HG03521 (cell line): ENCODE data around the gene CDC40.
"Not testable (repeated sequence)": the region's sequence is repeated elsewhere in the genome, so short reads cannot be mapped to it uniquely, and the experiment has no call there.

ENCODE experiments used
- ATAC-seq: cut with Tn5 transposase; IDR thresholded peaks from one replicate; pipeline ENCODE4 v1.9.1; 2021; ENCODE audit warnings: mild to moderate bottlenecking, moderate library complexity; ENCODE audit not compliant: unreplicated experiment

Gene CDC40

DNA sequence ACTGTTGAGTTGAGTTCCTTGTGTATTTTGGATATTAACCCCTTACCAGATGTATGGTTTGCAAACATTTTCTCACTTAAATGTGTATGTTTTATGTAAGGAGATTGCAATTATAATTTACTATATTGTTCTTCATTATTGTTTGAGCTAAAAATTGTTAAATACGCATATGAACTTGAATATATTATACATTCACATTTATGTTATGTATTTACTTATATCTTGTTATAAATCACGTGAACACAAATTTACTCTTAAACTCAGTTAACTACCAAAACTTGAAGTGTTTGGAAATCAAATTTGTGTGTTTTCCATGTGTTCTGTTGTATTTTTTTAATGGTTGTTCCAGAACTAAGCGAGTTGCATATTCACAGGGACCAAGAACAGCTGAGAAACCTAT is 18.3 kb downstream of the CDC40 start:
- ATAC-seq = no peak

DNA sequence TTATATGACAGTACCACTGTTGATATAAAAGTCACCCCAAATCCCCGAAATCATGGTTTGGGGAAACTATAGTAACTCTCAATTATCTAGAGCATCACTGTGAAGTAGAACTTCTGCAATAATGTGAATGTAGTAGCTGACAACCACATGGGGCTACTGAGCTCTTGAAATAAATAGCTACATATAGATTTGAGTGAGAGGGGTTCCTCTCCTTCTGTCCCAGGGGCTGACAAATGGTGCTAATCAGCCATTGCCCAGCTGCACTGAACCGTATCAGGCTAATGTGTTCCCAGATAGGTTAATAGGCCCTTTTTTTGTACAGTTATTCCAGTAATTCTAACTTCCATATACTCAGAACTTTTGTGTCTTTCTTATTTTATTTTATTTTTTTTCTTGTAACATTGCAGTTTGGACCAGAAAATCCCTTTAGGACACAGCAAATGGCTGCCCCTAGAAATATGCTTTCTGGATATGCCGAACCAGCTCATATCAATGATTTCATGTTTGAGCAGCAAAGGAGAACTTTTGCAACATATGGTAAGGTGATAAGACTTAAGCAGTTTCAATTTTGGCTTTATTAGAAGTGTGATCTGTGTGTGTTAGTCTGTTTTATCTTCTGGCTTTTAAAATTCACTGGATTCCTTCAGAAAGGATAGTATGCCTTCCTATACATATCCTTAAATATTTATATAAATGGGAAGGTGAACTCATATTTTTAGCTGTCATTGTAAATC is 21.1 kb downstream of the CDC40 start:
- no peak for ATAC-seq

DNA sequence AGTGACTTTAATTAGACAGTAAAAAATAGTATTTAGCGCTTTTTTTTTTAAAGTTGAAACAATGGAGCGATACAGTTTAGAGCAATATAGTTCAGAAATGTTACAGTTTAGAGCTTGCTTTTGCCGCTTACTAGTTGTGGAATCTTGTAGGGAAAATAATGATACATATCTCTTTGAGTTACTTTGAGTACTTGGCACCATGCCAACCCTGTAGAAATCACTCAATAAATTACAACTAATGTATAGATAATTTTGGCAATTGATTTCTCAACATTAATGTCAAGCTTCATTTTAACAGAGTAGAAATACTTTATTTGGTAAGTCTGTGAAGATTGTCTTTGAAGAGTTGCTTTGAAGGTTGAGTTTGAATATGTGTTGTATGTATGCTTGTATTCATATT is 27.4 kb downstream of the CDC40 start:
- no peak for ATAC-seq

DNA sequence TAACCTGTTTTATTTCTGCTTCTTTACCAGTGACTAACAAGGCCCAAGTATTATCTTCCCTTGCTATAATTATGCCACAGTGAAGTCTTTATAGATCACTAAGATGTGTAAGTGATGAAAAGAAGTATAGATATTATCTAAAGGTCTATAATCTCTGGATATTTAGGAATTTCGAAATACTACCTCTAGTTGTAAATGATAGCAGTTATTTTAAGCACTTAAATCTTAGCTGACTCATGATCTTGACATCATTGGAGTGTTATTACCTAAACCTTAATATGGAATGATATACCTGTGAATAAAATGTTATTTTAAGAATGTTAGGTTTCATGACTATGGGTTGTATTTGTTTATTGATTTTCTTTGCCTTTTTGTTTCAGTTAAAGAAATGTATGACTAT is 31.5 kb downstream of the CDC40 start:
- ATAC-seq = no peak

DNA sequence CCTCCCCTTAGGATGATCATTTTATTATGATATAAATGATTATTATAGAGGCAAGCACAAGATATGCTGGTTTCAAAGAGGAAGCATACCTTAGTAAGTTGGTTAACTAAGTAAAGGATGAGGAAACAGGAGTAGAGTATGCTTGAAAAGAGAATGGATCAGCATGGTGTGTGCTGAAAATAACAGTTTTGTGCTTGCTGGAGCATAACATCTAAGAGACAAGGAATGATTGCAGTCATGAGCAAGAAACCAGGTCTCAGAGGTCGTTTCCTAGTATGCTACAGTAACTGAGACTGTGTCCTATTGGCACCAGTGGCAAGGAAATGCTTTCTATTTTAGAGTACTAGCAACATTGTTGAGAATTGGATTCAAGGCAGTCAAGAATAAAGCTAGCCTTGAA is 34.1 kb downstream of the CDC40 start:
- no peak for ATAC-seq

DNA sequence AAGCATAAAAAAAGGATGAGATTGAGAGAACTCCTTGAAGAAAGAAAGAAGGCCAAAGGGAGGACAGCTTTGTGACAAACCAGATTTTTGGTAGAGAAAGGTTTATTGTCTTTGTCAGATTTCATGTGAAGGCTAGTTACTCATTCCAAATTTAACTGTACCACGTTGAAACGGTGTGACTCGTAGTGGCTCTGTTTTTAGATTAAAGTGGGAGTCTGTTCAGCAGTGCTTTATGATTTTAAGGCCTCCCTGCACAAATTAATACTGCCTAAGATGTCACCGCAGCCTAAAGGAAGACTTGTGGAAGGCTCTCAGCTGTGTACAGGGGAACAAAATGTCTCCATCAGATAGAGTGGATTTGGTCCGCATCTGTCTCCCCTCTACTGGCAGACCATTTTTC is 35.9 kb downstream of the CDC40 start:
- no peak for ATAC-seq

DNA sequence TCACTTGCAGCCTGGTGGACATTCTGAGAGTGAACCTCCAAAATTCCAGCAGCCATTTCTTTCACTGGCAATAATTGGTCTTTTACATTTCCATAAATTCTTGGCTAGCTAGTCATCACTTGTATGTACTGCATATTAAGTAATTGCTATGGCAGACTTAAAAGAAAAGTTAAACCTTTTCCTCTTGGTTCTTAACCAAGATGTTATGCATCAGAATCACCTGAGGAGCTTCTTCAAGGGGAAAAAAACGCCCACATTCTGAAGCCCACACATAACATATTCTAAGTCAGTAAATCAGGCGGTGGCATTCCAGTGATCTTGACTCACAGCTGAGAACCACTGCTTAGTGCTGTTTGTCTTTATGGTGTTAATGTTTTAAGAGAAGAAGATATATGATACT is 37.0 kb downstream of the CDC40 start:
- no peak for ATAC-seq

DNA sequence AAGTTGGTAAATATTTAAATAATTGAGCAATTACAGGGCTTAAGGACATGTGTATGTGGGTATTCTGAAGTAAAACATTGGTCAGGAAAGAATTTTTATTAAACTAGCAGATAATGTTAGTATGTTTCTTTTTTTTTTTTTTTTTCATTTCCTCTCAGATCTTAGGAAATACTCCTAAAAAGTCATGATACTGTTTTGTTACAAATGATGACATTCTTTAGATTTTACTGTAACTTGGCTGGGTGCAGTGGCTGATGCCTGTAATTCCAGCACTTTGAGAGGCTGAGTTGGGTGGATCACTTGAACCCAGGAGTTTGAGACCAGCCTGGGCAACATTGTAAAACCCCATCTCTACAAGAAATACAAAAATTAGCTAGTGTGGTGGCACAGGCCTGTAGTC is 41.5 kb downstream of the CDC40 start:
- no peak for ATAC-seq

DNA sequence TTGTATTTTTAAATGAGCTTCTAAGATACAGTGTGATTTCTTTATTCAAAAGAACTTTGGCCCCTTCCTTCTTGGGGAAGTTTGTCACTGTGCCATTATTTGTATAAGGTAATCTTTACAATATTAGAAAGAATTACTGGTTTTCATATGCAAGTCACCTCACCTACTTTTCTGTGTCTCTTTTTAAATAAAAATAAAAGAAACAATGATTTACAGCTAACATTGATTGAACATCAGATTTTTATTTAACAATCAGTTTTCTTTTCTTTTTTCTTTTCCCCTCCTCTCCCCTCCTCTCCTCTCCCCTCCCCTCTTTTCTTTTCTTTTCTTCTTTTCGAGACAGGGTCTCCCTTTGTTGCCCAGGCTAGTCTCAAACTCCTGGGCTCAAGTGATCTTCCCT is 46.0 kb downstream of the CDC40 start:
- no peak for ATAC-seq

DNA sequence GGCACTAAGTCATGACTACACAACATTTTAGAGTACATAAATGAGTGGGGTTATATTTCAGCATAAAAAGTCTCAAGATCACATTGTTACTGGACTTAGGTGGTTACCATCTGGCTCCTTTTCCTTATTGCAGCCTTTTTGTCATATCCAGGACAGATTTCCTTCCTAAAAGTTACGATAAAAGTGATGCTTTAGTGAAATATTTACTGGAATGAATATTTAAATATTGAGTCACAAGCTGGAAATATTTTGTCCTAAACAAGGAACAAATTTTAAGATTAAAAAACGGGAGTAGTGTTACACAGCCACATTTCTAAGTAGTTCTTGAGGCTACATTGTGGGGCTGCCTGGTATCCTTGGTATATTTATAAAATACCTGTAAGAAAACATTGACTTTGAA is 52.2 kb downstream of the CDC40 start:
- no peak for ATAC-seq

DNA sequence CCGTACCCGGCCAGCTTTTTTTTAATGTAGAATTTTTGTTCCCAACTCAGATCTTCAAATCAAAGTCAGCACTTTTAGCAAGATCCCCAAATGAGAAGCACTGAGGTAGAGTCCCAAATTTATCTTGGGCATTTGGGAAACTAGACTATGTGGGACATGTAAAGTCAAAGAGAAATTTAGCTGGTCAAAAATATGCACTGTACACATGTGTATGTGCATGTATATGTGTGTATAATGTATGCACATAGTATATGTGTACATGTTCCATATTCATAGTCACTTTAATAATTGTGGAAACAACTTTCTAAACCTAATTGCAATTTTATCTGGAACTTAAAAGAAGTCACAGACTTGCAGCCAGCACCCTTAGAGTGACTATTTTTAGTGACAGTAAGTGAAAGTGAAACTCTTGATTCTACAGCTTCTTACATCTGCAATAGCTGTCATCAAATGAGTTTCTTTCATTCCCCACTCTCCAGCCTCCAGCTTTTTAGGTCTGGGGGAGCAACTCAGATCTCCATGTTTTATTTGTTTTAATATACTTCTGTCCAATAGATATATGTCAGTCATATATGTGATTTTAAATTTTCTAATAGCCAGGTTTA is 53.6 kb downstream of the CDC40 start:
- ATAC-seq = peak; percentile 90

DNA sequence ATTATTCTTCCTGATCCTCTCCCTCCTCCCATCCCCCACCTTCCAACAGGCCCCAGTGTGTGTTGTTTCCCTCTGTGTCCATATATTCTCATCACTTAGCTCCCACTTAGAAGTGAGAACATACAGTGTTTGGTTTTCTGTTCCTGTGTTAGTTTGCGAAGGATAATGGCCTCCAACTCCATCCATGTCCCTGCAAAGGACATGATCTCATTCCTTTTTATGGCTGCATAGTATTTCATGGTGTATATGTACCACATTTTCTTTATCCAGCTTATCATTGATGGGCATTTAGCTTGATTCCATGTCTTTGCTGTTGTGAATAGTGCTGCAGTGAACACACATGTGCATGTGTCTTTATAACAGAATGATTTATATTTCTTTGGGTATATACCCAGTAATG is 55.8 kb downstream of the CDC40 start:
- not testable (repeated sequence) for ATAC-seq

DNA sequence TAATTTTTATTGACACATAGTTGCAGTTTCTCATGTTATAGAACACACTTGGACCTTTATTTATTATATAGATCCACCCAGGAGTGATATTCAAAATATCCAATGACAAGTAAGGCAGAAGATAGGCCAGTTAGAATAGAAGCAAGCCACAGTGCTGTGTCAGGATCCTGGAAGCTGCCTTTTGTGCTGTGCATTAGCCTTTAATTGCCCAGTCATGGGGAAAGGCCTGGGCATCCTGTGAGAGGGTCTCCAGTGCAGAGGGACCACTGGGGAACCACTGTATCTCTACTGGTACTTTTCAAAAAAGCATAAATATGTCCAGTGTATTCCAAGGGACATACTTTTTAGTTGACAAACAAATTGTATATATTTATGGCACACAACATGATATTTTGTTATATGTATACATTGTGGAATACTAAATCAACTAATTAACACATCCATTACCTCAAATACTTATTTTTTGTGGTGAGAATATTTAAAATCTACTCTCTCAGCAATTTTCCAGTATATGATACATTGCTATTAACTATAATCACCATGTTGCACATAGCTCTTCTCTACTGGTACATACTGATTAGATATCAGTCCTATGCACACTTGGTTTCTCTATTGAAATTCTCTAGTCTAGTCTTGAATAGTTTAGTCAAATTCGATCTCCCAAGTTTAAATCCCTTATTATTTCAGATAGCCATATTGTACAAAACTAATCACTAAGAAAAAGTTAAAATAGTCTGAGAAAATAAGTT is 59.5 kb downstream of the CDC40 start:
- no peak for ATAC-seq

DNA sequence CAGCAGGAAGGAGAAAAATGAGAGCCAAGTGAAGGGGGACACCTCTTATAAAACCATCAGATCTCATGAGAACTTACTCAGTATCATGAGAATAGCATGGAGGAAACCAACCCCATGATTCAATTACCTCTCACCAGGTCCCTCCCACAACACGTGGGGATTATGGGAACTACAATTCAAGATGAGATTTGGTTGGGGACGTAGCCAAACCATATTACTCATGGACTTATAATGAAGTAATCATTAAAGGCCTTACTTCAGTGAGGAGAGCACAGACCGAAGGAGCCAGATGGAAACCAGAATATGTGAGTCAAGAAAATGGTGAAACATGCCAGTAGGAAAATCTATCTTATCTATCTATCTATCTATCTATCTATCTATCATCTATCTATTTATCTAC is 64.4 kb downstream of the CDC40 start:
- not testable (repeated sequence) for ATAC-seq

DNA sequence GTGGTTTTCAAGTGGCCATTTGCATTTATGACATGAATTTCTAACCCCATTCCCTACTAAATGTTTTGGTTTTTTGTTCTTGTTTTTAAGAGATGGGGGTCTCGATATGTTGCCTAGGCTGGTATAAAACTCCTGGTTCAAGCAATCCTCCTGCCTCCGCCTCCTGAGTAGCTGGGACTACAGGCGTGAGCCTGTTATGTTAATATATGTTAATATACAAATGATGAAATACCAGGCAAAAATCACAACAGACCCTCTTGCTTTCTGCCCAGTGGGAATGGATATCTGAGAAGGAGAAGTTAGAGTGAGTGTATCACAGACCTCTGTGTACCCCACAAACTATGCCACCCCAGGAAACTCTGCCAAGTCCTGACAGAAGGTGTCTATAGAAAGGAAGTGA is 66.2 kb downstream of the CDC40 start:
- ATAC-seq = no peak

DNA sequence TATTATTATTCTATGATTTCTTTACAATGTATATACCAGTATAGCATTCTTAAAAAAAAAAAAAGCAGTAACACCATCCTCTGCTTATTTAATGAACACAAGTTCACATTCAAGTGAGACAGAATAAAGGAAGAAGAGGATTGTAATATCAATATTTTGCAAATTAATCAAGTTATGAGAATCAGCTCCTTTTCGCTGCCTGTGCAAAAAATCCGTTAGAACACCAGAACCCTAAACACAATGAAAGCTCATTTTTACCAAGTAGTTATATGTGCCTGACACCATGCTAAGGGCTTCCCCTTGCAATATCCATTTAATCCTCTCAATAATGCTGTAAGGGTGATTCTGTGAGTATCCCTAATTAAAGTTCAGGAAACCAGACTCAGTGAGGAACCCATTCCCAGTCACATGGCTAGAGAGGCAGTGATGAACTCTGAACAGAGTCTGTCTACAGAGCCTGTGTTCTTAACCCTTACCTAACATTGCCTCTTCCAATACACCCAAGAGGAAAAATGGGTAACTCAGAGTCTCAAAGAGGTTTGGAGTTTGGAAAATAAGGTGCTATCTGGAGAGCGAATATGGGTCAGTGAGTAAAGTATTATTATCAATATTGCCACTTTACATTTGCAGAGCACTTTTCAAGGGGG is 66.8 kb downstream of the CDC40 start:
- no peak for ATAC-seq

DNA sequence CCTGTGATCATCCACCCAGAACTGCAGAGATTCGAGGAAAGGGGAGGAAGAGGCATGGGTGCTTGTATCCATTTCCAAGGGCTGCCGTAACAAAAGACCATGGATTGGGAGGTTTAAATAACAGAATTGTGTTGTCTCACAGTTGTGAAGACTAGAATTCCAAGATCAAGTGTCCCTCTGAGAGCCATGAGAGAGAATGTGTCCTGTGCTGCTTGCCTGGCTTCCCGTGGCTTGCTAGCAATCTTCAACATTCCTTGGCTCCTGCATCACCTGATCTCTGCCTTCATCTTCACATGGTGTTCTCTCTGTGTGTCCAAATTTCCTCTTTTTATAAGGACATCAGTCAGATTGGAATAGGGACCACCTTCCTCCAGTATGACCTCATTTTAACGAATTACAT is 69.8 kb downstream of the CDC40 start:
- ATAC-seq = no peak

DNA sequence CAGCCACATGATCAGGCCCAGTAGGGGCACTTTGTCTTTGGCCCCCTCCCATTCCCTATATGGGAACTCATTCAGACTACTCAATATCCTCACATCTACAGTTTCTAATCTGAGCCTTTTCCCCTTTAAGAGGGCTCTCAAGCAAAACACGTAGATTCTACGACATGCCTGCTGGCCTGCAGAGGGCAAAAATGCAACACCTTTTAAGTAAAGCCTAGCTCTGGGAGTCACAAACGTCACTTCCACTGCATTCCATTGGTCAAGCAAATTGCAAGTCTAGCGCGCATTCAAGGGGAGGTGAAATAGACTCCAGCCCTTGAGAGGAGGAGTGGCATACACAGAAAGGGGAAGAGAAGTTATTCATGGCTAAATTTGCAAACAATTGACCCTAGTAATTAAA is 70.6 kb downstream of the CDC40 start:
- ATAC-seq = no peak

DNA sequence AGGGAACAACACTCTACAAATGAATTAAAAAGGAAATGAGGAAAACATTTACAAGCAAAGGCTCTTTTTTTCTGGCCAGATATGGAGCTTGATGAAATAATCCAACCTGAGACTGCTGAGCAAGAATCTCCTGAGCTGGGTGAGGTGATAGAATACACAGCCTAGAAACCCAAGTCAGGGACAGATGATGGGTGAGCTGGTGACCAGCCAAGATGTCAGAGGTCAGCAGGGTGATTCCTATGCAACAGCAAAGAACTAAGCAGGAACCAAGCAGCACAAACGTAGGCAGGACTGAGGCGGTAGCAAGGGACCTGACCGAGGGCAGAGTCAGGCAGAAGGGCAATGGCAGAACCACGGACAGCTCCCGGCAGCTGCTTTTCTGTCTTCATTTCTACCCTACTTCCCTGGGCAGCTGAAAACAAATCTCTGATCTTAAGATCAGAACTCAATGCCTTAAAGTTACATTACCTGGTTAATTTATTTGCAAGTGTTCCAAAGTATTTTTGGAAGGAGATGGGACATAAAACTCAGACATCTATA is 75.1 kb downstream of the CDC40 start:
- no peak for ATAC-seq

DNA sequence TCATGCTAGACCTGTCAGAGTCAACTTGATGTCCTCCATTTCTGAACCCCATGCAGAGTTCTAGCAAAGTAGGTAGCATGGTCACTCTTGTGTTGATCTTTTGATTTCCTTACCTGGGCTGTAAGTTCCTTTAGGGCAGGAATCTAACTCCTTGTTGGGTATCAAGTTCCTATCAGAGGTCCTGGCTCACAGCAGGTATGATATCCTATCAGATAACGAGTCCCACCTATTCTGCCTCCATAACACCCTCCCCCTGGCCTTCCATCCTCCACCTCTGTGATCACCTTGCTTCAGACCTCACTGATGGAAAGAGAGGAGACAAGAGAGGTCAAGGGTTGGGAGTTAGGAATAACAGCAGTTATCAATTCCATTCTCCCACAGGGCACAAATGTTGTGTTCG is 76.1 kb downstream of the CDC40 start:
- ATAC-seq = no peak

DNA sequence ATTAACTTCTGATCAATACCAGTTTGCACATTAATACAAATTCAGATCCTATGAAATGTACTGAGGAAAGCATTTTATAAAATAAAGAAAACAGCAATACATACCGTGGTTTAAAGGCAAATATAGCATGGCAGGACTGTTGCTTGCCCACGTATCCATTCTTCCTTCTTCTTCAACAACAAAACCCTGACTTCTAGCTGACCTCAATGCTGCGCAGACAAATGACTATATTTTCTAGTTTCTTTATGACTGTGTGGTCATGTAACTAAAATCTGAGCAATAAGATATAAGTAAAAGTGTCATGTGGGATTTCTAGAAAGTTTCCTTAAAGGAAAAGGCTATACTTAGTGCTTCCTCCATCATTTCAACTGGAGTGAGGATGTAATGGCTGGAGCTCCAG is 85.0 kb downstream of the CDC40 start:
- ATAC-seq = no peak

DNA sequence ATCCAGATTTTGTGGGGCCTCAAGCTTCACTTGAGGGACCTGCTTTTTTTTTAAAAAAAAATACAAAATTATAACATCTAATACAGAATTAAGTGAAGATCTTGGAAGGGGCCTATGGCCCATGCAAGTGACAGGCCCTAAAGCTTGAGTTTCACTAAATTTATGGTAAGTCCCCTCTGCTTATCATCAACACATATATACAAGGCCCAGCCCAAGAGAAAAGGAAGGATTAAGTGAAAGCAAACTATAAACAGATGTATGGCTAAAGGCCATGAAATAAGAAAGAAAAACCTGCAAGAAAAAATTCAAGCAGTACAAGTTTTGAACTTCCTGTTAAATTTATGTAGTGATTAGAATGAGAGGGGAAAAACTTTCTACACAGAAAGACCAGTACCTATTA is 86.8 kb downstream of the CDC40 start:
- no peak for ATAC-seq
